HepG2 (cell line): ENCODE measurements around the gene BCL2.

Experiments
- CTCF ChIP-seq: sonication (generic); formaldehyde crosslinking; IDR thresholded peaks from 2 replicates; pipeline ENCODE4 v1.5.0; 2020; ENCODE audit warnings: mild to moderate bottlenecking, missing genetic modification reagents, moderate library complexity
- DMTF1 ChIP-seq: sonication (generic); formaldehyde crosslinking; IDR thresholded peaks from 2 replicates; pipeline ENCODE4 v1.4.0; 2020; ENCODE audit warnings: mild to moderate bottlenecking, missing genetic modification reagents
- ETV6 ChIP-seq: sonication (generic); formaldehyde crosslinking; conservative IDR thresholded peaks from 2 replicates; pipeline ENCODE4 v1.4.0; 2020; ENCODE audit warnings: missing genetic modification reagents
- EZH2 ChIP-seq: conservative IDR thresholded peaks from 2 replicates; pipeline ENCODE4 v1.6.1; 2012; ENCODE audit warnings: mild to moderate bottlenecking, low read depth, low read length, moderate library complexity
- FOXP4 ChIP-seq: sonication (generic); formaldehyde crosslinking; IDR thresholded peaks from 2 replicates; pipeline ENCODE4 v1.4.0; 2020; ENCODE audit warnings: missing genetic modification reagents
- NFATC3 ChIP-seq: sonication (generic); formaldehyde crosslinking; IDR thresholded peaks from 2 replicates; pipeline ENCODE4 v1.5.1; 2020; ENCODE audit warnings: mild to moderate bottlenecking, missing genetic modification reagents
- TARDBP ChIP-seq: sonication (generic); formaldehyde crosslinking; IDR thresholded peaks from 2 replicates; pipeline ENCODE4 v1.8.0; 2022; ENCODE audit warnings: mild to moderate bottlenecking, missing genetic modification reagents
- YY1 ChIP-seq: IDR thresholded peaks from 2 replicates; pipeline ENCODE4 v1.6.1; 2011; ENCODE audit warnings: low read length, low read depth, moderate library complexity, mild to moderate bottlenecking; ENCODE audit not compliant: insufficient read depth, insufficient replicate concordance
- ZNF138 ChIP-seq: sonication (generic); formaldehyde crosslinking; IDR thresholded peaks from 2 replicates; pipeline ENCODE4 v1.5.0; 2020; ENCODE audit warnings: mild to moderate bottlenecking, low read depth, missing genetic modification reagents
- ZNF704 ChIP-seq: sonication (generic); formaldehyde crosslinking; IDR thresholded peaks from 2 replicates; pipeline ENCODE4 v1.8.1; 2023; ENCODE audit warnings: mild to moderate bottlenecking, inconsistent platforms, moderate library complexity, missing genetic modification reagents, borderline replicate concordance

- no peak for TF ChIP-seq CTCF (CRISPR knock-in tag)
- no peak for TF ChIP-seq EZH2
- no peak for TF ChIP-seq ZNF704 (CRISPR knock-in tag)
- no peak for TF ChIP-seq TARDBP (CRISPR knock-in tag)
- no peak for TF ChIP-seq ZNF138 (CRISPR knock-in tag)
- TF ChIP-seq DMTF1 (CRISPR knock-in tag): no peak
- no peak for TF ChIP-seq YY1
- TF ChIP-seq FOXP4 (CRISPR knock-in tag): no peak
- no peak for TF ChIP-seq ETV6 (CRISPR knock-in tag)
- TF ChIP-seq NFATC3 (CRISPR knock-in tag): no peak
Measured at GRCh38 chr18:63348508-63349136, 29.1 kb upstream of the BCL2 start.
